Measurements from ENCODE around the gene ZKSCAN5.
"Not testable (repeated sequence)": the region's sequence is repeated elsewhere in the genome, so short reads cannot be mapped to it uniquely, and the experiment has no call there.

- not testable (repeated sequence) for TF ChIP-seq POLR2AphosphoS5 (IDR thresholded peaks at IDR 0.05; ENCODE audit: insufficient read depth, low read depth, low read length); POLR2A (IDR thresholded peaks at IDR 0.05; ENCODE audit: low read depth, low read length); CTCF (IDR thresholded peaks at IDR 0.05; ENCODE audit: extremely low read depth in 1 of 2, insufficient read depth in 1 of 2, low read depth in 1 of 2, low read length in 2 of 2); EZH2 (IDR thresholded peaks at IDR 0.05; ENCODE audit: borderline replicate concordance, low read depth, low read length, severe bottlenecking); FOS (IDR thresholded peaks at IDR 0.05; ENCODE audit: borderline replicate concordance, insufficient read depth, low read length)
Observed at GRCh38 chr7:99580778-99581332, 76.4 kb downstream of the ZKSCAN5 start.

All from endothelial cell of umbilical vein (primary cell).